ENCODE results near the gene MARS2. TPM values are rescaled to one million over a fixed set of nuclear protein-coding genes. Genes with fewer than 3 reads are reported as not detected.
"Not testable (repeated sequence)": the region's sequence is repeated elsewhere in the genome, so short reads cannot be mapped to it uniquely, and the experiment has no call there.

The MARS2 gene
- polyA plus RNA-seq, 1 donor, result 3.9 TPM

GRCh38 chr2:197706839-197707207 is 1.7 kb downstream of the MARS2 start:
- no peak for DNase-seq

GRCh38 chr2:197707316-197708213 is 2.4 kb downstream of the MARS2 start:
- peak; percentile 14 for DNase-seq

- no peak for DNase-seq
Observed at GRCh38 chr2:197708331-197708730, 3.2 kb downstream of the MARS2 start.

- not testable (repeated sequence) for DNase-seq
Observed at GRCh38 chr2:197709140-197709539, 4.0 kb downstream of the MARS2 start.

- no peak for DNase-seq
Observed at GRCh38 chr2:197710424-197711042, 5.4 kb downstream of the MARS2 start.

GRCh38 chr2:197711578-197711977 is 6.4 kb downstream of the MARS2 start:
- DNase-seq, result no peak

DNA sequence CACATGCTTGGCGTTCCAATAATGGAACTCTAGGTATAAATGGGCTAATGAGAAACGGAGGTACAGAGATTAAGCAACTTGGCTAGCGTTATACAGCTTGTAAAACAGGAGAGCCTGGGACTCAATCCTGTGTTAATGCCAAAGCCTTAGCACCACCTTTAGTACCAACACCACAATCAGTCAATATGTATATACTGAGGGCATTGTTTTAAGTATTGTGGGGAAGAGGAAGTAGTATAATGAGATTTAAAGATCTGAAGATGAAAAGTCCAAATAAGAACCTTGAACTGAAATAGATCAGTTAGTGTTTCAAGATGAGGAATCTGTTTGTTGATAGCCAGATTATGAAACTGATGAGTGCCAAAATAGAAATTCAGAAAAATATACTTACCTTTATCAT is 8.1 kb downstream of the MARS2 start:
- no peak for DNase-seq

DNA sequence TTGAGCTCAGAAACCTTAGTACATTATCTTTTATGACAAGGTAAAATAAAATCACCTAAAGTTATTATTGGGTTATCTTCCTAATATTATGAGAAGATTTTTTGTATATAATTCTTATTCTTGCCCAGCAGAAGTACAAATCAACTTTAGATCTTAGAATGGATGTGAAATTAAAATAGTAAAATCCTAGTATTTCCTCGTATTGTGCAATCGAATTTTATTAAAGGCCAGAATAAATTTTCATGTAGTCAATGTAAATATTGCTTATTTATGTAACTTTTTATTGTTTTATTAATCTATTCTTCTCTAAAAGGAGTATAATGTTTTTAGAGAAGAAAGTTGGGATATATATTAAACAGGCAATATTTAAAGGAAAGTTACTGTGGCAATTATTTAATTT is 12.7 kb downstream of the MARS2 start:
- DNase-seq, result no peak

DNA sequence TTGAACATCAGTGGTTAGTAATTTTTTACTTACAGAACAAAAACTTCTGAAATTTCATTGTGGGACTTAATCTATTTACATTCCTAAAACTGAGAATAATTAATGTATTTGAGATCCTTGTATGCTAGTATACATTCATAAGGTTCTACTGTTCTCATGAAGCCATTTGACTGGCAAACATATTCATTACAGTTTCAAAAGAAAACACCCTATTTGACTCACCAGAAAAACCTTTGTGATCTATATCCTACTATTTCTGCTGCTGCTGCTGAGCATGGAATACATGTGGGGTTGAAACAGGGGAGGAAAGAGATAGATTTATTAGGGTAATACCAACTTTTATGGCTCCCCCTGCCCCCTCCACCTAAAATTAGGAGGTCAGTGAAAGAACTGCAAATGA is 21.8 kb downstream of the MARS2 start:
- no peak for DNase-seq

DNA sequence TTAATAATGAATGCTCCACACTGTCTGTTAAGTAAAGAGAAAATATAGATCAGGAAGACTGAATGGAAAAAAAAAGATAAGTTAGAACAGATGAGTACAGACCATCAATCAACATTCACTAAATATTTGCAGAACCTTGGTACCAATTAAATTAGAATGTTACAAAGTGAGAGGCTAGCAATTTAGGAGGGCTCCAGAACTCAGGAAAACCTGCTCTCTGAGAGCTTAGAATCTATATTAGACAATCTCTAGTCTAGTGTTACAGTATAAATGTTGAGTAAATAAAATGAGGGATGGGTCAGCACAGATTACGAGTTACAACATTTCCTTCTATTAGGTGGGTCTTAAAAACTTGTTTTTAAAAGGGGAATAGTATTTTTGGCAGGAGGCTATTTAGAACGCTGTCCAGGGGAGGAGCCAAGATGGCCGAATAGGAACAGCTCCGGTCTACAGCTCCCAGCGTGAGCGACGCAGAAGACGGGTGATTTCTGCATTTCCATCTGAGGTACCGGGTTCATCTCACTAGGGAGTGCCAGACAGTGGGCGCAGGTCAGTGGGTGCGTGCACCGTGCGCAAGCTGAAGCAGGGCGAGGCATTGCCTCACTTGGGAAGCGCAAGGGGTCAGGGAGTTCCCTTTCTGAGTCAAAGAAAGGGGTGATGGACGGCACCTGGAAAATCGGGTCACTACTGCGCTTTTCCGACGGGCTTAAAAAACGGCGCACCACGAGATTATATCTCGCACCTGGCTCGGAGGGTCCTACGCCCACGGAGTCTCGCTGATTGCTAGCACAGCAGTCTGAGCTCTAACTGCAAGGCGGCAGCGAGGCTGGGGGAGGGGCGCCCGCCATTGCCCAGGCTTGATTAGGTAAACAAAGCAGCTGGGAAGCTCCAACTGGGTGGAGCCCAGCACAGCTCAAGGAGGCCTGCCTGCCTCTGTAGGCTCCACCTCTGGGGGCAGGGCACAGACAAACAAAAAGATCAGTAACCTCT is 23.7 kb downstream of the MARS2 start:
- not testable (repeated sequence) for DNase-seq

DNA sequence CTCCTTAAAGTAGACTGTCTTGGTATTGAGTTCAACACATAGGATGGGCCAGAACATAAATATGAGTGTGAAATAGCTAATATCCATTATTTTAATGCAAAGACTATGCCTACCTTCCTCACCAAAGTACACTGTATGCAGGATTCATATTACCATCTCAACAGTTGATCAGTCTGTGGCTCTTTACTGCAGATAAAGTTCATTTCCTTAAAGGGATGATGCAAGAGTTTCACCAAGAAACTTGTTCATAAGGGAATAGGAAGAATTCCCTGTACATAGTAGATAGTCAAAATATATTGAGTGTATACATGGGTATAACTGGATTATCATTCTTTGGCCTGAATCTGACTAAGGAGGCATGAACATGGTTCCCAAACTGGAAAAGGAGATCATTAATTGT is 35.0 kb downstream of the MARS2 start:
- no peak for DNase-seq

Other genes starting within 250 kb of the MARS2 start
- 221 TPM for gene HSPD1, start 205.5 kb upstream of the MARS2 start, polyA plus RNA-seq (ENCODE audit: insufficient read length)
- 100 TPM for gene HSPE1, start 205.0 kb upstream of the MARS2 start, polyA plus RNA-seq (ENCODE audit: insufficient read length)
- gene MOB4, start 189.3 kb upstream of the MARS2 start, polyA plus RNA-seq (ENCODE audit: insufficient read length), result 33.4 TPM
- gene RFTN2, start 29.8 kb upstream of the MARS2 start, polyA plus RNA-seq (ENCODE audit: insufficient read length), result 13.2 TPM
- gene BOLL, start 80.0 kb downstream of the MARS2 start, polyA plus RNA-seq (ENCODE audit: insufficient read length), result 3.0 TPM
- gene PLCL1, start 99.2 kb downstream of the MARS2 start, polyA plus RNA-seq (ENCODE audit: insufficient read length), result 20.7 TPM

Measured in hindlimb muscle (tissue), 1 donor.